GM21528 (cell line): Measurements from ENCODE around the gene OR2G2.

Source experiments
- ATAC-seq: cut with Tn5 transposase; IDR thresholded peaks from one replicate; pipeline ENCODE4 v1.9.1; 2021; ENCODE audit warnings: mild to moderate bottlenecking, moderate library complexity; ENCODE audit not compliant: unreplicated experiment, low FRiP score

OR2G2 gene, protein sequence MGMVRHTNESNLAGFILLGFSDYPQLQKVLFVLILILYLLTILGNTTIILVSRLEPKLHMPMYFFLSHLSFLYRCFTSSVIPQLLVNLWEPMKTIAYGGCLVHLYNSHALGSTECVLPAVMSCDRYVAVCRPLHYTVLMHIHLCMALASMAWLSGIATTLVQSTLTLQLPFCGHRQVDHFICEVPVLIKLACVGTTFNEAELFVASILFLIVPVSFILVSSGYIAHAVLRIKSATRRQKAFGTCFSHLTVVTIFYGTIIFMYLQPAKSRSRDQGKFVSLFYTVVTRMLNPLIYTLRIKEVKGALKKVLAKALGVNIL

DNA sequence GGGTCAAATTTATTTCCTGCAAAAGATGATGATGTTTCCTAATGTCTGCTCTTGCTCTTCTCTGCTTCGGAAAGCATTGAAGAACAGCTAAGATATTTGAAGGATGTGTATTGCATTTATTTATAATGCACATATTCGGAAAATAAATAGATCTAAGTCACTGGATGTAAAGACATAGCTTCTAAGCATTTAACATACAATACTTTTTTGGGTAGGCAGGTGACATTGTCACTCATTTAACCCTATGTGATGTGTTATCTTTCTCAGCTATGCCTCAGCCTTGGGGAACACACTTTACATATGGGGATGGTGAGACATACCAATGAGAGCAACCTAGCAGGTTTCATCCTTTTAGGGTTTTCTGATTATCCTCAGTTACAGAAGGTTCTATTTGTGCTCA lies at the start of gene OR2G2:
TSS of gene OR2G2 (plus strand) at position 301 of the 400 bp plus-strand sequence. CDS start at position 301, 0 bp downstream.
- no peak for ATAC-seq

DNA sequence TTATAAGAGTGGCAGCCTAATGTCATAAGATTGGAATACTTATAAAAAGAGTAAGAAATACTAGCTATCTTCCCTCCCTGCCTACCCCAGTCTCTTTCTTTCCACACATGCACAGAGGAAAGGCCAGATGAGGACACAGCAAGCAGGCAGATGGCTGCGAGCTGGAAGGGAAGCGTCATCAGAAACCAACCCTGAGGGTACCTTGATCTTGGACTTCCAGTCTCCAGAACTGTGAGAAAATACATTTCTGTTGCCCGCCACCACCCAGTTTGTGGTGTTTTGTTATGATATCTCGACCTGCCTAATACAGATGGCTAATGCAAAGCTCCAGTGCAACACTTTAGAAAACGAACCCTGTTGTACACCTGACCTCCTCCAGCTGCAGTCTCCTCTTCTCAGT lies 49.6 kb upstream of the OR2G2 start:
- no peak for ATAC-seq

DNA sequence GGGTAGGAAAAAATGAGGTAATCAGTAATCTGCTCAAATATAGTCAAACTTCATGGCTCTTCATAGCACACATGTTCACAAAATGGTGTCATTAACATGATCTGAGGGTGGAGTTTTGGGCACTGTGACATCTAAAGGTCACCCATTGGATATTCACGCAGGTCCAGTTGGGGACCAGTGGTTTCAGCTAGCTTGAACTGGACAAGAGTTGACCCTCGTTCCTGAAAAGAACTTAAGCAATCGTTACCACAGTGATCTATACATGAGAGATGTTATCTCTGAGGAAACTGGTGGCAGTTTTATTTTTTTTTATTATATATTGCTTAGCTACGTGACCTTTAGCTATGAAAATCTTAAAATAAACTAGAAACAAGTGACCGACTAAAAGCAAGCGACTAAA lies 48.9 kb upstream of the OR2G2 start:
- no peak for ATAC-seq

DNA sequence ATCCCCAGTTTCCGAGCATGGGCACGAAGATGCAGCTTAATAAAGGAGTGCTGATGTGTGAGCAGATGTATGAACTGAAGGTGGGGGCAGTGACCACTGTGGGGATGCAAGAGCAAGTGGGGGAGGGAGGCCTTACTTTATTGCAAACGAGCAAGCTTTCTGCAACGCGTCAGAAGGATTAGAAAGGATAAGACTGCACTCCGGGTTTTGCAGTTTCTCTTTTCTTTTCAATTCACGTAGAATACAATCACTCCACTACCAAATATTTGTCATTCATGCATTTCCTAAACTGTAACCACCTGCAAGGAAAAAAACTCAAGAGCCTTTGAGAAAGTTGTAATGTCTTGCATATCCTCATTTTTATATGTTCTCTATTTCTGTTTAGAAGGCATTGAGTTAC lies 47.6 kb upstream of the OR2G2 start:
- ATAC-seq: no peak

DNA sequence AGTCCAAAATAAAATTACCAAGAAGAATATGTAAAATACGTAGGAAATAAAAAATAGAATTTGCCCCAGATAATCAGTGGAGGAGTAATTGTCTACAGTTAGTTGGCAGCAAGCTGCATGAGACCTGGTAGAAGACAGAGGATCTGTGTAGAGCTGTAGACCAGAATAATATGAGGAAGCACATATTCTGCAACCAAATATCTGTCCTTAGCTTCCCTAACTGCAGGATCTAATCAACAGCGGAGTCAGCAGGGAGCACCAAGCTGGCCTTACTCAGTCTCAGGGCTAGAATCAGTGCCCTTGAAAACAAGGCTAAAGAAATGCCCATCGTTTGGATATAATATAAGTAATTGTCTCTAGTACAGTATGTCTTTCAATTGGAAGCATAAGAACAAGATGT lies 45.3 kb upstream of the OR2G2 start:
- no peak for ATAC-seq

DNA sequence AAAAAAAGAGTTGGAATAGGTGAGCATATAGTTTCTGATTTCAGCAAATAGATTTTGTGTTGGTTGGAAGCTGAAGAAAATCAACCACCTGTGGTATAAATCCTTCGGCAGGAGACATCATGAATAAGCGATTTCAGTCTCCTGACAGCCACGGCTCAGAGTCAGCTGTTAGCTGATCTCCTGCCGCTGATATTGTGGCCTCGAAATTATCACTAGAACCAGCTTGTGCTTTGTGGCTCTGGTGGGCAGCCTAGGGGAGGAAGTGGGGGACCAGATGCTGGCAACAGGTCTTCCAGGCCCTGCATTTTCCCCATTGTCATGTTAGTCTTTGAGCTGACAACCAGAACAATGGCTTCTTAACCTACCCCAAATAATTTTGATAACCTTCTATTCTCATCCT lies 40.1 kb upstream of the OR2G2 start:
- ATAC-seq: no peak

DNA sequence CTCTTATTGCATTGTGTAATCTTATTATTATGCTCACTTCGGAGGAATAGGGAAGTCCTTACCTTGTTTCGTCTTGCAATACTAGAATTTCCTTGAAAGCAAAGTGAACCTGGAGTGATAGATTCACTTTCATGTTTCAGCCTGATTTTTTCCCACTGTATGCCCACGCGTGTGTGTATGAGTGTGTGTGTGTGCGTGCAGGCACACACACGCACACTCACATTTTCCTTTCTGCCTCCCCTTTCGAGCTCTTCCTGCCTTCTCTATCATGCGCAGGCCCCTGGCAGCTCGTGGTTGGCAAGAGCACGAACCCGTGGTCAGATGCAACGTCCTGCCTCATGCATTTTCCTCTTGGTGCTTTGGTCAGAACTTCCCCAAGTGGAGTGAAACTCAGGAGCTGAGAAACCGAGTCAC lies 39.4 kb upstream of the OR2G2 start, which contains the start of gene GCSAML:
TSS of gene GCSAML (plus strand) at position 366 of the 414 bp plus-strand sequence. CDS start 58 bp downstream, outside the sequence.
- no peak for ATAC-seq

DNA sequence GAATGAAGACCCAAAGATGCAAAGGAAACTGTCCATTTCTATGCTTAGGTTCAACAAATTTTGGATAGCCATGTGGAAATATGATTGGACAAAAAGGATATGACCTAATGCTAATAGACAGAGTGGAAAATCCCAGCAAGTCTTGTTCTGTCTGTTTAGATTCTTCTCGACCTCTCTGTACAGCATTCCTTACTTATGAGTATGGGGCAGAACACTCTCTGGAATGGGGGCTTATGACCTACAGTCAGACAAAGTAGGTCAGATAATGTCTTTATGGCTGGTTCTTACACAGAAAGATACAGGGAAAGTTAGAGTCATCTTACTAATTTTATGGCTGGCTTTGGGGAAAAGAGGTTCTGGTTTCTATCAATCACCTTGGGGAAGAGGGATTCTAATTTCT lies 36.4 kb upstream of the OR2G2 start:
- no peak for ATAC-seq

DNA sequence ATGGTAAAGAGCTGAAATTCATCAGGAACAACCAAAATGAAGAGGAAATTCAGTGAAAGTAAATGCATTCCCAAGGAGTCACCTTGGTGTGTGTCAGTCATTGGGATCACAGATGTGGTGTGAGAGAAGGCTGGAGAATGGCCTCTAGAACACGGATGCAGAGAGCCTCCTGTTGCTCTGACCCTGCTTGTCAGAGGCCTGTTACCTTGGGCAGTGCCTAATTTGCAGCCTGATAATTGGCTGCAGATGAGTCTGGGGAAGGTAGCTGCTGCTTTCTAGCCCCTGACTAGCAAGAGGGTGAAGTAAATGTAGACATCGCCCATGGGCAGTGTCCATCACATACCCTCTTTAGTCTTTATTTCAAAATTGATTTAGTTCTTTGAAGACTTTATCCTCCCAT lies 35.9 kb upstream of the OR2G2 start:
- ATAC-seq: no peak

DNA sequence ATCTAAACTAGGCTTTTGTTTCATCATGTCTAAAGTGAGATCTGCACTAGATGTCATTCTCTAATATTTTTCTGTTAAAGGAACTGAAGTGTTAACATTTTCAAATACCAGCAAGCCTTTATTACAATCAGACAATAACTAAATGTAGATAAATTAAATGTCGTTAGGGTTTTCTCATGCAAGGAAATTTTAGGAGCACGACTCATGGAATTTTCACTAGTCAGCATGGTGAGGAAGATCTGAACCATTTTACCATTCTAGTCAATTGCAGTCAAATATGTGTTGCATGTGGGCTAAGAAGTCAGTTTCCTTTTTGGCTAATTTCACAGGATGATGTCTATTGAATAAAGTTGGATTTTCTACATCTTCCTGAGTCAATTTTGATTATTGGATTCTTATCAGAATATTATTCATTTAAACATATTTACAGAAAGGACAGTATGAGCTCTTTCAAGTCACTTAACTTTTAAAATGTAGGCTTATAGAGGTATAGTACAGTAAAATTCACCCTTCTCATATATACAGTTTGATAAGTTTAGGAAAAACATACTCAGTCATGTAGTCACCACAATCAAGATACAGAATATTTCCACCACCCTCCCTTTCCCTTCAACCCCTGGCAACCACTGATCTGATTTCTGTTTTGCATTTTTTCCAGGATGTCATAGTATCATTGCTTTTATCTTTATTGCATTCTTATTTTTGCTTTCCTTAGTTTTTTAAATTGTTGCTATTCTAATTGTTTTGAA lies 30.1 kb upstream of the OR2G2 start:
- ATAC-seq: no peak

DNA sequence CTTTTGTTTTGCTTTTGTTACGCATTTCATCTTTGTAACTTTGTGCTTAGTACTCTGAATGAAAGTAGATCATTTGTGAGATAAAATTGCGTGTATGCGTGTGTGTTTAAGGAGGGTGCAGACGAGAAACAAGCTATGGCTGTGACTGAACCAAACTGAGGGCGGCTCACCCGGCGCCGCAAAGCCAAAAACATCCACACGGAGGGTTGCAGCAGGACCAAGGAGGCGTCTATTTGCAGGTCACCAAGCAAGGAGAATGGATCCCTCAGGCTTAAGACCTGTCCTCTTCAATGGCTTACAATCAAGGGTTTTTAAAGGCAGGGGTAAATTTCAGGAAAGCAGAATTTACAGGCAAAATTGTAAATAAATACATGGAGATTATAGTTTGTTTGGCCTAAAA lies 26.4 kb upstream of the OR2G2 start:
- ATAC-seq: no peak

DNA sequence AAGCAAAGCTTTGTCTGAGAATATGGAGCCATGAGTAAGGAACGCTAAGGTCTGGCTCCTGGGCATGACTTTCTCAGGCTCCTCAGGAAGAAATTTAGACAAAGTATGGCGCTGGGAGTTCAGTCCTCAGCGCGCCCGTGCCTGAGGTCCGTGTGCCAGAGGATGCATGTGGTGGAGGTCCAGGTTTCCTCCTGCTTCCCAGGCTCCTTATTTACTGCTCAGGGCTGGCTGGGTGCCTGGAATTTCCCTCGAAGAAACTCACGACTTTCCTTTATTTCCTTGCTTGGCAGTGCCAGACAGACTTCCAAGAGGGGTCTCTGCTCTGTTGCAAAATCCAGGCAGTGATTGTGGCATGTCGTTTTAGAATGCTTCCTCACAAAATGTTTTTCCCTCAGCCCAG lies 26.0 kb upstream of the OR2G2 start:
- ATAC-seq: no peak

DNA sequence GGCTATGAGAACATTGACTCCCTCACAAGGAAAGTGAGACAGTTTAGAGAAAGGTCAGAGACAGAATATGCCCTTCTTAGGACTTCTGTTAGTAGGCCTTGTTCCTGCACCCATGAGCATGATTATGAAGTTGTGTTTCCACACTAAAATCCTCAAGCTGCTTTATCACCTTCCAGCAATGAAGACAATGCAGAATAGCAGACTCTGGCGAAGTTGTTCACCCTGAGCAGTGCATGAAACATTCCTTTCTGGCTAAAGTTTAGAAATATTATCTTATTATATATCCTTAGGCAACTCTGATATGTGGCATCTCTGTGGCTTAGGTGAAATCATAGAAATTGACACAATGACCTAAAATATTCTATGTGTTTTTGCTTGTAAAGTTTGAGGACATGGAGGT lies 13.9 kb upstream of the OR2G2 start:
- no peak for ATAC-seq

DNA sequence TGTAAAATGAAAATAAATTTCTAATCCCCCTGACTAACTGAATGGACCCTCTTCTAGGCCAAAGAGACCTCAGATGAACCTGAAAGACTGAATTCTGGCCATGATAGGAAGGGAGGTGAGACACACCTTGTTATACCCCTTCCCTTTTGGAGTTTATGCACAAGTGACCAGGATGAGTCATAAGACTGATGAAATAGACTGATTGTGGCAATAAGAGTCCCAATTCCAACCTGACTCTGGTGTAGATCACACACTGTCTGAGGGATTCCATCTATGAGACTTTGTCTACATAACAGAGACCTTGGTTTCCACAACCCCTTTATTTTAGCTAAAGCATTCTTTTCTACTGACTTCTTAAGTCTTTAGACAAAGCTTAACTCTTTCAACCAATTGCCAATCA lies 13.5 kb upstream of the OR2G2 start:
- no peak for ATAC-seq

DNA sequence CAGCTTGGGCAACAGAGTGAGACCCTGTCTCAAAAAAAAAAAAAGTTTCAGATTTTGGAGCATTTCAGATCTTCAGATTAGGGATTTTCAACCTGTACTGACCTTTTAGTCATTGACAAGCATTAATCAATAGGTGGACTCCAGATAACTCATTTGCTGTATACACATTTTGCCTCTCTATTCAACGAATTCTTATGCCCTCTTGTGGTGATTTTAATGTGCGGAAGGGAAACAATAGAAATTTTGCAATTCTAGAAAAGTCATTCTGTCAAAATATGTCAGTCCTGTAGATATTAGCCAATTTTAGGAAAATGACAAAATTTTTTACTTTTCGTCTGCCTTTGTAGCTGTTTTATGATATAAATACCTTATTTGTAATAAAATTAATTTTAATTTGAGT lies 11.6 kb upstream of the OR2G2 start:
- no peak for ATAC-seq

DNA sequence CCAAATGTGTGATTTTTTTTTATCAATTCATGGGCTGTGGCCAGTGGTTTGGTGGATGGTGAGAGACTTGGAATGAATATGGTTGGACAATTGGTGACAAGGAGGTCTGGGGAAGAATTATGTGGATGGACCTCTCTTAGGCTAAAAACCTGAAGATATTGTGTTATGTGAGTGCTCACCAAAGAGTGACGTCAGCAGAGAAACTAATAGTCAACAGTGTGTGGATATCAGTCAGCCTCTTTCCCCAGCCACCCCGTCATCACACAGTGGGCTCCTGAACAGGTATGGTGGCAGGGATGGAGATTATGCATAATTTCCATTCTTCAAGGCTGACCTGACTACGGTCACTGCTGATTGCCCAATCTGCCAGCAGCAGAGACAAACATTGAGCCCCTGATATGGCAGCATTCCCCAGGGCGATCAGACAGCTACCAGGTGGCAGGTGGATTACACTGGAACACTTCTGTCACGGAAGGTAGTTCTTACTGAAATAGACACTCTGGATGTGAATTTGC lies 9.2 kb upstream of the OR2G2 start:
- no peak for ATAC-seq

DNA sequence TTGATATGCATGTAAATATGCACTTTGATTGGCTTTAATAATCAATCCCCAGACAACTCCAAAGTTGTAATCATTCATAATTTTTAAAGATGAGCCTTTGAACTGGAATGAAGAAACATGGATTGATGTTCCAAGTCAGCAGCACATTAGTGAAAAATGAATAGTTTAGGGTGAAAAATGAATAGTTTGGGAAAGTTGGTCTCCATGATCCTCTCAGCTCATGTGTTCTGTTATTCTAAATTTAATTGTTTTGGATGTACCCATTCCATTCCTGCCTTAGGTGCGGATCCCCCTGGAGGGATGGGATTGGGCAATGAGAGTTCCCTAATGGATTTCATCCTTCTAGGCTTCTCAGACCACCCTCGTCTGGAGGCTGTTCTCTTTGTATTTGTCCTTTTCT lies 17.1 kb downstream of the OR2G2 start, which contains the start of gene OR2G3:
TSS of gene OR2G3 (plus strand) at position 301 of the 400 bp plus-strand sequence. CDS start at position 301, 0 bp downstream.
- no peak for ATAC-seq

DNA sequence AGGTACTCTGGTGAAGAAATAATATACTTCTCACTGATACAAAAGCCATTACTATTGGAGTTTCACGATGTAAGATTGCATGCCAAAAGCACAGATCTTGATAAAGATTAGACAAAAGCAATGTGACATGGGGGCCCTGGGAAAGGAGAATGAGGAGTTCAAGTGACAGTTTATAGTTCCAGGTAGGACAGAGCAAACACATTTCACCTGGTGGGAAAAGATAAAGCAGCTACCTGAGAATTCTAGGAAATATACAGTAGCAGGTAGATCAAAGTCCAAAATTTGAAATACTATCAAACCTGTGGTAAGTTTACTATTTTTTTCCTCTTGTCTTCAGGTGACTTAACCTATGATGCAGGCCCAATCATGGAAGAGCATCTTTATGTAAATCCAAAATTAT lies 25.2 kb downstream of the OR2G2 start:
- no peak for ATAC-seq

DNA sequence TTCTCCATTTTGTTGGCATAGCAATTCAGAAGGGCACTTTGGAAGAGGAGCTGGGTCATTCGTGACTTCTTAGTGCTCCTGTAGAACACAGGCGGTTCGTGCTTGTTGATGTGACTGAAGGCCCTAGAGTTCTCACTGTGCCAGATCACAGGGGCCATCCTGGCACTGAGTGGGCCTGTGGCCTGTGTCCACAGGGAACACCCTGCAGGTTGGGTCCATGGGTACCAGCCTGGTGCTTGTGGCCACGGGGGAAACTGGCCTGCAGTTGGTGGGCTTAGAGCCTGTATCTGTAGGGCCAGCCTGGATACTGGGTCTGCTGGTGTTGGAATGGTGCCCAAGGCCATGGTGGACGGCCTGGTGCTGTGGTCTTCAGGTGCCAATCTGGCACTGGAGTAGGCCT lies 26.5 kb downstream of the OR2G2 start:
- ATAC-seq: no peak

DNA sequence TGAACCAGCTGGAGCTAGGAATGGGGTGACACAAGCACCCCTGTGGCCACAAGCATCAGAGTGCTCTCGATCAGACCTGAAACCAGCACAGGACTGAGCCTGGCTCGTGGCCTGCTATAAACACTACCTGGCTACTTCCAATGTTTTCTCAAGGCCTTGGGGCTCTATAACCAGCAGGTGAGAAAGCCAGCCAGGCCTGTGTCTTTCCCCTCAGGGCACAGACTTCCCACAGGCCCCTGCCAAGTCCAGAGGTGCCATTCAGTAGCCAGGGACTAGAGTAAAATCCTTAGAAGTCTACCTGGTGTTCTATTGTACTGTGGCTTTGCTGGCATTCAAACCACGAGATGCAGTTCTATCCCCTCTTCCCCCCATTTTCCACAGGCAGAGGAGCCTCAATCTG lies 39.8 kb downstream of the OR2G2 start:
- no peak for ATAC-seq

DNA sequence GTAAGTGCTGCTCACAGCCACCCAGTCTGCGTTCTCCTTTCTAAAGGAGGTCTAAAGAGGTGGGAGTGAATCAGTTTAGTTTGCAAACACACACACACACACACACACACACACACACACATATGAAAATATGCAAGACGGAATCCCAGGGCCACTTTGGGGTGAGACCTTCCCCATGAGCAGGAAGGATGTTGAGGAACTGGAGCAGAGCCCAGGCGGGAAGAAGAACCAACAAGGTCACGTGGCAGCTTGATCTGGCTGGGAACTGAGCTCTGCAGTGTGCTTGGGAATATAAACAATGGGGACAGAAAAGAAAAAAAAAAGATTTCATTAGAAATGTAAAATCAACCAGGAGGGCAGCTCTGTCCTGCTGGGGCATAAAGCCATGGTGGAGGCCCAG lies 49.9 kb downstream of the OR2G2 start:
- ATAC-seq: no peak

DNA sequence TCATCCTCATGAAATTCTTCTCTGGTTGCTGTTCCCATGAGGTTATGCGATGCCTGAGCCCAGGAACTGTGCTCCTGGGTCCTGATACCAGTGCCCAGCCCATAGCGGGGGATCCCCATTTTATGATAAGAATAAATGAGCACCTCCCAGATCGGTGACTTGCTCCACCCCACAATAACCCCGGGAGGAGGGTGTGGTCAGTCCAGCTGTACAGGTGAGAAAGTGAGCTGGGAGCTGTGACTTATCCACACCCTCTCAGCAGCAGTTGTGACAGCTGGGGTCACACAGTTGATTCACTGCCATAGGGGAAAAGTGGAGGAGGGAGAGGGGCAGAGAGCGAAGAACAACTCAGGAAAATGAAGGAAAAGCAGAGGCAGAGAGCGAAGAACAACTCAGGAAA lies 50.6 kb downstream of the OR2G2 start:
- ATAC-seq: no peak
